HG02938 (cell line): Measurements from ENCODE around the gene ARAP2.
"Not testable (repeated sequence)": the region's sequence is repeated elsewhere in the genome, so short reads cannot be mapped to it uniquely, and the experiment has no call there.

Source experiments
- ATAC-seq: cut with Tn5 transposase; IDR thresholded peaks from one replicate; pipeline ENCODE4 v1.9.1; 2021; ENCODE audit warnings: mild to moderate bottlenecking, moderate library complexity; ENCODE audit not compliant: unreplicated experiment

The ARAP2 gene

DNA sequence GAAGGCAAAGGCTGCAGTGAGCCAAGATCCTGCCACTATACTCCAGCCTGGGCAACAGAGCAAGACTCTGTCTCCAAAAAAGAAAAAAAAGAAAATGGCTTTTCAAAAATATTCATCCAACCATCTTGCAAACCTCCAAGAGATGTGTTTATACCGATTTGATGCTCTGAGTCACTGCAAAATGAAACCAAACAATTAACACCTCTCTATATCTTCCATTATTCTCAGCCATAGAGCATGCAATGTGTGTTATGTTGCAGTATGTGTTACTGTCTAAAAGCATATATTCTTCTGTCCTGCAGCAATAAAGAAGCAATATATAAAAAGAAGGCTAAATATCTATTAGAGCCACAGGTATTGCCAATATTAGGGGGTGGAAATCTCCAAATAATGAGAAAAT, 51.4 kb downstream of the ARAP2 start:
- no peak for ATAC-seq

GRCh38 chr4:36189511-36190226, 54.6 kb downstream of the ARAP2 start:
- ATAC-seq: peak; percentile 70

DNA sequence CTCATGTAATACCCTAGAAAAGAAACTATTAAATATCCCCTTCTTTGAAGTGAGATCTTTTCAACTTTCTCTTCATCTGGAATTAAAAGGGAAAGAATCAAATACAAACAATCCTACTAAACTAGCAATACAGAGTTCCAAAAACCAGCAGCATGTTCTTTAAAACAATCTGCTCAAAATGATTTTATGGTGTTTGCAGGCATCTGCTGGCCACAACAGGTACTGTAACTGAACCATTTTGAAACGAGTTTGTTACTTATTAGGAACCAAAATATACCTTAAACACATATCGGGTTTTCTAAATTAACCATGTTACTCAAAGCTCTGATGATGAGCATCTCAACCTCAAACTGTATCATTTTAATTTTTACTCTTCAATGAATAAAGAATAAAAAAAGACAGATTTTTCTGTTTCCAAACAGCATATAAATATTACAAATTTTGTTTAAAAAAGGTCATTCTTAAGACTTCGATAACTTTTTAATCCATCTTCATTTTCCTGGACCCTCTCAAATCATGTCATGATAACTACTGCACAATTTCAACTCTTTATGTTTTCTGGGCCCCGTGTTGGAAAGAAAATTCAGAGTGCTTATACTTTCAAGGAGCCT, 56.5 kb downstream of the ARAP2 start:
- ATAC-seq: no peak

GRCh38 chr4:36183665-36184393, 60.5 kb downstream of the ARAP2 start:
- no peak for ATAC-seq

DNA sequence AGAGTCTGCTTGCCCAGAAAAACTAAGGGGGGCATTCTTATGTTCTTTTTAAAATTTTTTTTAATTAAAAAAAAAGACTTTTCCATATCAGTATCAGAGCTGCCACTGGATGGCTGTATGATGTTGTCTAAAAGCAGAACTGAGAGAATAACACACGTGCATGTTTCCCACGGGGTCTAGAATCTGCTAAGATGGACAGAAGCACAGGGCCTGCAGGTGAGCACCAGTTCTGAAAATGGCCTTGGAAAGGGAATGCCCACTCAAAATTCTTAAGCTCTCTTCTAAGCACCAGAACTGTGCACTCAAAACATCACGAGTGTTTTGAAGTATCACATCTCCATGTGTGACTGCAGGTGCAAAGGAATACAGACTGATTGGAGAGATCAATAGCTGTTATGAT, 61.1 kb downstream of the ARAP2 start:
- peak; percentile 77 for ATAC-seq

DNA sequence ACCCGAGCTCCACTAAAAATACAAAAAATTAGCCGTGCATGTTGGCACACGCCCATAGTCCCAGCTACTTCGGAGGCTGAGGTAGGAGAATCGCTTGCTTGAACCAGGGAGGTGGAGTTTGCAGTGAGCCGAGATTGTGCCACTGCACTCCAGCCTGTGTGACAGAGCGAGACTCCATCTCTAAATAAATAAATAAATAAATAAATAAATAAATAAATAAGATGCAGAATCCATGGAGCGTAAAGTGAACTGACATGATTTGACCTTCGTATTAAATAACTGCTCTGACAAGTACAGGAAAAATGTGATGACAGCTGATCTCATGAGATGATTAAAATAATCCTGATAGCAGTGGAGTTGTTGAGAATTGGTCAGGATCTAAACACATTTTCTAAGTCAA, 62.0 kb downstream of the ARAP2 start:
- ATAC-seq: not testable (repeated sequence)

- no peak for ATAC-seq
Measured at GRCh38 chr4:36180206-36180605, 64.1 kb downstream of the ARAP2 start.

DNA sequence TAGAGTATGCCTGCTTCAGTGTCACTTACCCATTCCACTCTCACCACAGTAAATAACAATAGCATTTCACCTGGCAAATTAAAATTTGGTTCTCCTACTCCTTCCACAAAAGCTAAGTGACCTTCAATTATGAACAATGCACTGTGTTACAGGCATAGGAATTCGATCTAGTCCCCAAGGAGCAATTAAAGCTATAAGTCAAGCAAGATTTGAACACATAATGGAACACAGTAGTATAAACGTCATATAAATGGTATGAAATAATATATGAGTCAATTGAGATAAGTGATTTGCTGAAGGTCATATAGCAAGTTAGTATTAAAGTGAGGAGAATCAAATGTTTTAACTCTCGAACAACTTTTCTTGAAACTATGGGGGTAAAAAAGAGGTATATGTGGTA, 65.8 kb downstream of the ARAP2 start:
- ATAC-seq: no peak

DNA sequence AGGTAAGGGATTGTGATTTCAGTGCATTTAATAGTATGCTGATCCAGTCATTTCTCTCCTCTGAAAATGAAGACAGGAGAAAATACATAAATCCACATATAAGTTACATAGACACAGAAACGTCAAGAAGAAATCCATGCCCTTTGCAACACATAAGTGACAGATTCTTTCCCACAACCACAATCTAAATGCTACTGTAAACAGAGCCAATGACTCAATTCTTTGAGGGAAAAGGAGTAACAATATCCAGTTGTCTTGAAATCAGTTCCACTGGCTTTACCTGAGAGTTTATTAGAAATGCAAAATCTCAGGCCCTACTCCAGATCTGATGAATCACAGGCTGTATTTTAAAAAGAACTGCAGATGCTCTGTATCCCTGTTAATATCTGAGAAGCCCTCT, 66.4 kb downstream of the ARAP2 start:
- ATAC-seq: no peak

- no peak for ATAC-seq
Measured at GRCh38 chr4:36174570-36174969, 69.7 kb downstream of the ARAP2 start.

DNA sequence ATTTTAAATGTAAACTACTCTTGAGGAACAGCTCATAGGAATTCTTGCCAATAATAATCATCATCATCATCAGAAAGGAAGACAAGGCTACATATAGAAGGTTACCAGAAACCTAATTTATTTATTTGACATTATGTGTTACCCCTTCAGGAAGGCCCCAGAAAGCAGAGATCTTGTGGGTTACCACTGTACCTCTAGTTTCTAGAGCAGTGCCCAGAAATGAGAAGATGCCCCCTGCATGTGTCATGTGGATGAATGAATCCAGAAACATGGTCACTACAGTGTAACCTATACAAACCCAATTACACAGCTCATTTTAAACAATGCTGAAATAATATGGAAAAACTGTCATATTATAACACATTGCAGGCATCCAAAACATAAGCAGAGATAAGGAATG, 70.4 kb downstream of the ARAP2 start:
- ATAC-seq: no peak

DNA sequence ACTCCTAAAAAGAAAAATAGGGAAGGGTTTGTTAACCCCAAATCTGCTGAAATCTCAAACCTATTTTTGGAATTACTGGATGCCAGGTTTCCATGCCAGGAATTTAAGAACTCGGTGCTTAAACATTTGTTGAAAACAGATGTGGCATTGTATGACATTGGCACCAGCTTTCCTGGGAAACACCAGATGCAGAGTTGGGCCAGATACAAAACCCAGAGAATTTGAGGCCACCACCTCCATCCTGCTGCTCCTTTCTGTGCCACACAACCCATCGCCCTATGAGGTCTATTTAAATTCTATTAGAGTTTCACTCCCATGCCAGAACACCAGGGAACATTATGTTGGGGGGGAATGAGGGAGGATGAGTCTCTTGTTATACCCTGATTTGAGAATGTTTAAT, 71.7 kb downstream of the ARAP2 start:
- ATAC-seq: no peak

DNA sequence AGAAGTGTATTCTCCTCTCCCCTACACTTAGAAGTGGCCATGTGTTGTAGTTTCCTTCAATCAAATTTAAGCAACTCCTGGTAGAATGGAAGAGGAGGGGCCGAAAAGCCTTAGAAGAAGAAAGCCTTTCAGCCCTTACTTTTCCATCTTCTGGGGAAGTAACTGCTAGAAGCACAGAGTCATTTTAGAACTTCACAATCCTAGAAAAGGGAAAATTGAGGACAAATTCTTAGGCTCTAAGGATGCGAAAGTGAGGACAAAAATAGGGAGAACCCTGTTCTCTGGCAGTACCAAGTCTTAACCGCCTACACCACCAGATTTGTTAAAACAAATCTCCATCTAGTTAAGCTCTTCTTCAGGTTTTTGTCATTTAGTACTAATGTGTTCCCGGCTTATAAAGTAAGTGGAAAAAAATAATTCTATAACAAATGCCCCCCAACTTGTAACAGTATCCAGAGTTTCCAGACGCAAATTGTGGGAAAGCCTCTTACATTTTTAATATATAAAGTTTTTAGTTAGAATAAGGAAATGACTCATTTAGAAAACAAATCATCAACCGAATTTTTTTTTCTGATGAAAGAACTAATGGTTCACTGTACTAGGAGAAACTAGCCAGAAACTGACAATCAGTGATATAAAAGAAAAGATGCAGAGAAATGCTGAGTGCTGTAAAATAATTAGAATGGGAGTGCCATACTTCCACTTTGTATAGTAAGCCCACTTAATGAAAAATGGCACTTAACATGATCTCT, 76.0 kb downstream of the ARAP2 start:
- no peak for ATAC-seq

DNA sequence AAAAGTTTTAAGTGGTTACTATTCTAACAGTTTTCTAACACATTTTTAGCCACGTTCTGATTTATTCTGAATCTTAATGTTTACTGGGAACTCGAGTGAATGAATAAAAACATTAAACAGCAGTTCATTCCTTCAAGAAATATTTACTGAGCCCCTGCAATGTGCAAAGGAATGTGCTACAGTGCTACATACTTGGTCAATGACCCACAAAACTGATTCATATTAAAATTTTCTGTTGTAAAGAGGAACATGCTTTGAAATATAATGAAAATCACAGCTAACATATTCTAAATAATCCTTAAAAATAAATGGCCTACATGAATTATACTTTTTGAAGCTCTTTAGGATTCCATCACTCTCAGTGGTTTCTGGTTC, 78.7 kb downstream of the ARAP2 start:
- ATAC-seq: no peak

- ATAC-seq: no peak
Measured at GRCh38 chr4:36164900-36165630, 79.2 kb downstream of the ARAP2 start.

DNA sequence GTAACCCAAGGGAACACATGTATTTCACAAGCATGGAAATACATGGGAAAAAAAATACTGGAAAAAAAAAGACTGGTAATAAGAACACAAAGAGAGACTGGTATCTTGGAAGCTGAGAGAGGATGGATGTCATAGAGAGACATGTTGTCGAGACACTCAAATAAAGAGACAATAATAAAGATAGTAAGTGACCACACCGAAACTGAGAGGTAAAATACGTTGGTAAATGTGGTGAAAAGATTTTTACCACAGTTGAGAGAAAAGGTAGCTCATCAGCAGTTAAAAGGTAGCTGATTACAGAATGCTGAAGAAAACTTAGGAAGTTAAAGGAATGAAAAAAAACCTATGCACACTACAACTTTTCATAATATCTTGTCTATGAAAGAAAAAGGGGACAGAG, 81.1 kb downstream of the ARAP2 start:
- peak; percentile 64 for ATAC-seq

GRCh38 chr4:36159208-36159607, 85.1 kb downstream of the ARAP2 start:
- no peak for ATAC-seq

DNA sequence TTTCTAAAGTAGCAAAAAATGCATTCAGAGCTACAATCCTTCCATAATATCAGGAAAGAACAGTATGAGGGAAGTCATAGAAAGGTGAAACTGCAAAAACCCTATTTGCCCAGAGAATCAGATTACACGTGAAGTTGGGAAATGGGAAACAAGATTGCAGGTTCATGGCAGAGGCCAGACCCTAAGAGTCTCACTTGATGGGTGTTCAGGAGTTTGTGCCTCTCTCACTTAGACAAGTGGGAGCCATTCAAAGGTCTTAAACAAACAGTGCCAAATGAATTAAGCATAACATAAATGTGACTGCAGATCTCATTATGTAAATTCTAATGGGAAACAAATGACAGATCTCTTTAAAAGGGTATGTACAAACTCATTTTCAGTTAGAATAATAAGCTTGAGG, 91.6 kb downstream of the ARAP2 start:
- no peak for ATAC-seq

GRCh38 chr4:36142504-36142903, 101.8 kb downstream of the ARAP2 start:
- ATAC-seq: no peak

- ATAC-seq: no peak
Measured at GRCh38 chr4:36141186-36141585, 103.1 kb downstream of the ARAP2 start.

DNA sequence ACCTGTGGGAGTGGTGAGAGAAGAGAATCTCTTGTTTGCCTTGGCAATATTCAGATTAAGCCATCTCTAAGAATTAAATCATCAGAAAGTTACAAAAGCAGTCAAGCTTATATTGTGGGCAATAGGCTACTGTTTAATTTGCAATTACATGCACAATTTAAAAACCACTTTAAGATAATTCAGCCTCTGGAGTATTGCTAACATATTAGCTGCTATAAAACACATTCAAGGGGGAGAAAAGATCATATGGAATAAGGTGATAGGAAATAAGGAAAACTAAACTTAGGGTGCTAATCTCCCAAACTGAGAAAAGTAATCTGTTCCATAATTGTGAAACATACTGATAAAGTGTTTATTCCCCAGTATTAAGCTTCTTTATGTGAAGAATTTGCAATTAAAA, 103.9 kb downstream of the ARAP2 start:
- ATAC-seq: no peak
